ENCODE data around the gene FAM131A. TPM values are rescaled to one million over a fixed set of nuclear protein-coding genes. Genes with fewer than 3 reads are reported as not detected.

Gene FAM131A
- total RNA-seq, 1 donor from 2014 or later: 30.2 TPM

GRCh38 chr3:184352149-184352785 lies 14.9 kb downstream of the FAM131A start:
- Histone ChIP-seq H3K36me3 (peaks cover 14% of the 10 kb centered on the region), H3K27ac (replicated peaks) (no peak overlapping the region), H3K27me3 (ENCODE audit: low read depth) (no peaks in the 10 kb centered on the region), H3K4me3 (no peak overlapping the region), H3K4me1 (peaks cover 5% of the 10 kb centered on the region), H3K9me3 (replicated peaks) (no peaks in the 10 kb centered on the region)
- intact Hi-C loops (cut with micrococcal nuclease): no loop called here
- no peak for DNase-seq
- TF ChIP-seq CTCF (IDR thresholded peaks at IDR 0.05; ENCODE audit: borderline replicate concordance): no peak

GRCh38 chr3:184352897-184353545 lies 15.6 kb downstream of the FAM131A start:
- Histone ChIP-seq H3K27ac (replicated peaks) (no peak overlapping the region), H3K4me1 (no peaks in the 10 kb centered on the region), H3K27me3 (ENCODE audit: low read depth) (no peaks in the 10 kb centered on the region), H3K36me3 (peaks cover 19% of the 10 kb centered on the region), H3K4me3 (no peak overlapping the region), H3K9me3 (replicated peaks) (no peaks in the 10 kb centered on the region)
- no peak for DNase-seq
- TF ChIP-seq CTCF (IDR thresholded peaks at IDR 0.05; ENCODE audit: borderline replicate concordance): no peak
- intact Hi-C loops (cut with micrococcal nuclease): no loop called here

GRCh38 chr3:184353546-184353941 lies 16.1 kb downstream of the FAM131A start:
- Histone ChIP-seq H3K4me3 (no peak overlapping the region), H3K27me3 (ENCODE audit: low read depth) (no peaks in the 10 kb centered on the region), H3K9me3 (replicated peaks) (no peaks in the 10 kb centered on the region), H3K4me1 (no peaks in the 10 kb centered on the region), H3K27ac (replicated peaks) (no peak overlapping the region), H3K36me3 (peaks cover 20% of the 10 kb centered on the region)
- DNase-seq: no peak
- intact Hi-C loops (cut with micrococcal nuclease): no loop called here
- no peak for TF ChIP-seq CTCF (IDR thresholded peaks at IDR 0.05; ENCODE audit: borderline replicate concordance)

- Histone ChIP-seq H3K36me3 (peaks cover 20% of the 10 kb centered on the region), H3K4me1 (no peaks in the 10 kb centered on the region), H3K27me3 (ENCODE audit: low read depth) (no peaks in the 10 kb centered on the region), H3K4me3 (no peak overlapping the region), H3K9me3 (replicated peaks) (no peaks in the 10 kb centered on the region), H3K27ac (replicated peaks) (no peak overlapping the region)
- intact Hi-C loops (cut with micrococcal nuclease): no loop called here
- no peak for DNase-seq
- TF ChIP-seq CTCF (IDR thresholded peaks at IDR 0.05; ENCODE audit: borderline replicate concordance): peak; percentile 73
Observed at GRCh38 chr3:184354121-184354728, 16.8 kb downstream of the FAM131A start.

GRCh38 chr3:184354754-184355153 lies 17.4 kb downstream of the FAM131A start:
- H3K4me1 ChIP-seq: no peaks in the 10 kb centered on the region
- peaks cover 20% of the 10 kb centered on the region for H3K36me3 ChIP-seq
- intact Hi-C loops (cut with micrococcal nuclease): no loop called here
- no peak for DNase-seq
- TF ChIP-seq CTCF (IDR thresholded peaks at IDR 0.05; ENCODE audit: borderline replicate concordance): no peak
- no peaks in the 10 kb centered on the region for H3K9me3 ChIP-seq (replicated peaks)
- H3K4me3 ChIP-seq: no peak overlapping the region
- H3K27ac ChIP-seq (replicated peaks): no peak overlapping the region
- no peaks in the 10 kb centered on the region for H3K27me3 ChIP-seq (ENCODE audit: low read depth)
